RPMI7951 (cell line): ENCODE data around the gene ASCC3. TPM values are rescaled to one million over a fixed set of nuclear protein-coding genes. Genes with fewer than 3 reads are reported as not detected.

Experiments used
- DNase-seq: peaks from one replicate; pipeline ENCODE4 v3.0.0-alpha.2; 2012; ENCODE audit warnings: low read depth
- total RNA-seq: library from RNA; depleted of rRNA; stranded (reverse); fragments of >200 nt; shearing (Covaris generic); gene quantifications from 2 replicates; pipeline ENCODE4 v1.2.3, GENCODE V29; 2014

Gene ASCC3
- total RNA-seq, 1 experiment from 2014 or later = 40.7 TPM

- DNase-seq = no peak
Measured at GRCh38 chr6:100506651-100507050, 374.5 kb downstream of the ASCC3 start.

GRCh38 chr6:100504786-100505737 lies 376.1 kb downstream of the ASCC3 start:
- DNase-seq = peak; percentile 69

DNA sequence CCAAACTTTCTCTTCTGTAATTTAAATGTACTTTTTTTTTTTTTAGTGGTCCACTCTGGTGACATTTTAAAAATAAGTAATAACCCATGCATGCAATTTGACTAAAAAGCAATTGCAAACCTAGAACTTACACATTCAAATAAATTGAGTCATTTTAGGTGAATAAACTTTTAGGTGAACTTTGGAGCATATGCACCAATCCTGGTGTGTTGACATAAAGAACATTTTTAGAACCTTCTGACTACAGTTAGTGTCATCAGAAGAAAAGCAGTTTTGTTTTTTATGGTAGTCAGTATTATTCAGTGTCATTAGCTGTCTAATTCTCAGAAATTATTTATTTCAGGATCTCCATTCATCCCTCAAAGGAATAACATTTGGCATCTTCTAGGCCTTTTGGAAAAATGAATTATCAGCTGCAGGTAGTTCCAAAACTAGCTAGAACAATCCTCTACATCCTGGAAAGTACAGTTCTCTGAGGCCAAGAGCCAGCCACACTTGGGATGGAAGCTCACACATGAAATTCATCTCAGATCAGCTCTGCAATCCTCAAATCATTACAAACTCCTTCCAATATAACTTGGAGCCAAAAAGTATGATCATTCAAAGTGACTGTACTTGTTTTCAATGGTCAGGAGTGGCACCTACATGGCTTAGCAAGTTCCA lies 378.0 kb downstream of the ASCC3 start:
- DNase-seq = no peak

DNA sequence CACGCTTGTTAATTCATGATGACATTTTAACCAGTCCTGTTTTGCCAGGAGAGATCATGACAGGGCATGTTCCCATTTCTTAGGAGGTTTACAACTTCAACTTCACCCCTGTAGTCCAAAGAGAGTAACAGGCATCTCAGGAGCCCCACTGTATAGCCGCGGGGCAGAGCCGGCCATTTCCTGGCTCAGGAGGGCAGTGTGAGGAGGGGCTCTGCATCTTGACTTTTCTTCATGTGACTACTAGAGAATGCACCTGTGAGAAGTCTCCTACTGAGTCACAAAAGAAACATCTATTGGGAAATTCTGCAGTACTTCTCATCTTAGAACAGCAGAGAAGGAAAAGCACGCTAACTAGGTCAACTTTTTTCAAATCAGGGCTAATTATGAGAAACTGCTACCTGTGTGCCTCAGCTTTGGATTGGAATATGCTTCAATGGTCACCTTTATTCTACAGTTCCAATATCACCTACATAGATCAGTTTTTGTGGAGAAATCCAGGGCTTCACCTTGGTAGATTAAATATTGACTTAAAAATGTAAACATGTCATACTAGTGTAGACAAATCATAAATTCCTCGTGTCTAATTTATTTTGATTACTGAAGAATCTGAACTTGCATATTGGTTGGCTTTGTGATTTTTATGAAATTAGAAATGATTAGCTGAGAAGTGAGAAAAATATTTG lies 387.8 kb downstream of the ASCC3 start:
- DNase-seq = no peak

DNA sequence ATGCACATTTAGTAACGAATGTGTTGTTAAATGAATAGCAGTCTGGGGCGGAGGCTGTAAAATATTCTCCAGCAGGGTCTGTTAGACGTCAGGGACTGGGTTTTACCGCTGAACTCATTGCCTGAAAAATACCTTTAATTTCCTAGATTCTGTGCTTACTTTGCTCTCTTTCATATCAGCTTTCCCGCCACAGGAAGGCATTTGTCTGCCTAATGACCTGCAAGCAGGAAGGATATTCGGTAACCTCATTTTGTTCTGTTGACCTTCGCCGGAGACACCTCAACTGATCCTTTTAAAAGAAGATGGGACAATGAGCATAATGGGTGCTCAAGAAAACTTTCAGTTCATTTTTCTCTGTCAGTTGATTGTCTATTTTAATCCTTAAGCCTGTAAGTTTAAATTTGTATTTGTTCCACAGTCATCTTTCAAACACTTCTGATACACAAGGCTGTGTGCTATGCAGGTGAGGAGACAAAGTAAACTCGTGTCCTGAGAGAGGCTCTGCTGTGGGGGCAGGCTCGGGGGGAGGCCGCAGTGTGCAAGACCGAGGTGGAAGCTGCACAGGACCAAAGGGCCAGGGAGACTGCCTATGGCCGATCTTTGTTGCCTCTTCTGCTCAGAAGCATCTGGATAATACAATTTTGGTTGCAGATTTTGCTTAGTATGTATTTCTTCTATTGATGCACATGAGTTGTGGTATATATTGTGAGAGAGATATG lies 389.0 kb downstream of the ASCC3 start:
- no peak for DNase-seq

DNA sequence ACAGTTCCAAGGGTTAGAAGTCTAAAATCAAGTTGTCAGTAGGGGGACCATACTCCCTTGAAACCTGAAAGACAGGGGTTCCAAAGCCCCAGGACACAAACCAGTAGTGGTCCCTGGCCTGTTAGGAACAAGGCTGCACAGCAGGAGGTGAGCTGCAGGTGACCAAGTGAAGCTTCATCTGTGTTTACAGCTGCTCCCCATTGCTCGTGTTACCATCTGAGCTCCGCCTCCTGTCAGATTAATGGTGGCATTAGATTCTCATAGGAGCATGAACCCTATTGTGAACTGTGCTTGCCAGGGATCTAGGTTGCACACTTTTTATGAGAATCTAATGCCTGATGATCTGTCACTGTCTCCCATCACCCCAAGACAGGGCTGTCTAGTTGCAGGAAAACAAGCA lies 391.1 kb downstream of the ASCC3 start:
- no peak for DNase-seq

DNA sequence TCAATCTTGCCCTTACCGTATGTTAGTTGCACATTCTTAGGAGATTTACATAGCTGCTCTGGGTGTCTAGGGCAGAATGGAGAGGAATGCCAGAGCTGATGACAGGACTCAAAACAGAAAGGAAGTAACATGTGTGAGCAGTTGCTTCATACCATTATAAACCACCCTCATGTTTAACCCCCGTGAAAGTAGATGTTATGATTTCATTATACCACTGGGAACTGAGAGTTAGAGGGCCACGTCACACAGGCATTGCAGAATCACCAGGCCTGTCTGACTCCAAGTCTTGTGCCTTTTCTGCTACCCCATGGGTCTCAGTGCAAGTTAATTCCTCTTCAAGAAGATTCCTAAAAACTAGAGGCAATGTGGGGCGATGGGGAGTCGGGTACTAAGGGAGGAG lies 392.9 kb downstream of the ASCC3 start:
- DNase-seq = no peak

- DNase-seq = no peak
Measured at GRCh38 chr6:100487638-100488037, 393.5 kb downstream of the ASCC3 start.

DNA sequence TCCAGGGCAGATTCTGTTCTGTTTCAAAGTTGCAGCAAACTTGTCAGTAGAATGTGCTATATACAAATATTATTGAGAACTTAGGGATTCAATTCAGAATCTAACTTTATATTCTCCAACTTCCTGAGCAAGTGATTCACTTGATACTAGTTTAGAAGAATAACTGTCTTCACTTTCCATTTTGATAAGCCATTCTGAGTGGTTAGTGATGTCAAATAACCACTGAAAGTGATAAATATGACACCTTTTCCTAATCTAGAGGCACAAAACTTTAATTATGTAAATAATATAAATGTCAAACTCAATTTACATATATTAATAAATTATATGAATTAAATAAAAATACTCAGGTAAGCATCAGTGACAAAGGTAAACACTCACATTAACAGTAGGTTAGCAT lies 395.9 kb downstream of the ASCC3 start:
- DNase-seq = no peak

DNA sequence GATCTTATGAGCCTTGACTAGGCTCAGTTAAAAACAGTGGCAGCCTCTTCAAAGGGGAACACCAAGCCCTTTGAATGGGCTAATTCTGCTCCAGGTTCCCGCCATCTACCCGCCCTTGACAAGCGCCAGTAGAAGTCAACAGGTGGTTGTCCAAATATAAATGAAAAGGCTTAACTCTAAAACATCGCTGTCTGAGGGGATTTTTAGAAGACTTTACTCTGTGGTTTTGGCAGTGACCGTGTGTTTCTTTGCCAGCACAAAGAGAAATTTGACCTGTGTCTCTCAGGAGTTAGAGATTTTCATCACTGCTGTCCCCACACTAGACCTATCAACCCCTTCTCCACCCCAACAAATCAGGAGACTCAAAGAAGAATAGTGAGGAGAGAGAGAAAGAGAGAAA lies 396.7 kb downstream of the ASCC3 start:
- DNase-seq = no peak

DNA sequence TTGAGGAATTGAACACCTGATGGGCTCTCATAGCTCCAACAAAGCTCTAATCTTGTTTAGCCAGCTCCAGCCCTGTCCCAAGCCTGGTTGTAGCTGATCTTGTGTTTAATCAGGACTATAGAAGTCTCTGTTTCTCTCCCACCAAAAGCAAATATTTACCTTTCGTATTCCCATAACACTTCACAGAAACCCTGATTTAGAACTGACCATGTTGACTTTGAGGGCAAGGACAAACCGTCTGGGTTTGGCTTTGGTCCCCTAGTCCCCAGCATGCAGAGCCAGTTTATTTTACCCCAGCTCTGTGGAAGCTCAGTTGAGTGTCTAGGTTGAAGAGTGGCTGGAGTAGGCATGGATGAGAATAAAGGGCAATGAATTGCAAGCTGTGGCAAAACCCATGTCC lies 398.4 kb downstream of the ASCC3 start:
- no peak for DNase-seq

DNA sequence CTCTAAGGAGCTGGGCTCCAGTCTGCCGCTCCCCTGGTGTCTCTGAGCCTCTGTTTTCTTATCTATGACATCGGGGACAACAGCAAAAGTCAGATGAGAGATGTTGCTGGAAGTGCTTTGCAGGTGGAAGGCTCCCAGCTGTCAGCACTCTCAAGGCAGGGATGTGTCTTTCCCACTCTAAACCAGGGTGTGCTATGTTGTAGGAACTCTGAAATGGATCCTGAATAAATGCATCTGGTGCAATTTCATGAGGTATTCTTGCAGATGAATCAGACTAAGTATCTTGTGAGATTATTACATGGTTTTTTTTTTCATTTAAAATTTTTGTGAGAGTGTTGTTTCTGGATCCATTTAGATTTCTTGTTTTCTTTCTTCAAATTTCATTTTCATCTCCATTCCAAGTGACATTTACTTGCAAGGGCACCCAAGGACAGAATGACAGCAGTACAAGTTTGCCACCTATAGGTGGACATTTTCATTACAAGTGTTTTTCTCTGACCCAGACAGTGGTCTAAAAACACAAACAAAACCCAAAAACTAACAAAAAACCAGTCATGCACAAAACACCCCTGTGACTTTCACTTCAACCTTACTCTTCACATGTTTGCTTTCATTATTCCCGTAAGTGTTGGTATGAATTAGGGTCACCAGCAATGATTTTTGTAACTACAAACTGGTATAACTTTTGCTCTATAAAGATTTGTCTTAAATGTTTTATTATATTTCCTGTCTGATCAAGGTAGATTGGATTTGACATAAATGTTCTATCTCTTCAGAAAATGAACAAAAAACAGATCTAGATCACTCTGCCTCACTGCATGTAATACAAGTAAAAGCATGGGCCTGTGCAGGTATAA lies 401.7 kb downstream of the ASCC3 start:
- peak; percentile 43 for DNase-seq

- DNase-seq = peak; percentile 47
Measured at GRCh38 chr6:100475554-100476320, 405.4 kb downstream of the ASCC3 start.

- DNase-seq = no peak
Measured at GRCh38 chr6:100473182-100473581, 407.9 kb downstream of the ASCC3 start.

GRCh38 chr6:100472674-100473073 lies 408.5 kb downstream of the ASCC3 start:
- DNase-seq = peak; percentile 55

DNA sequence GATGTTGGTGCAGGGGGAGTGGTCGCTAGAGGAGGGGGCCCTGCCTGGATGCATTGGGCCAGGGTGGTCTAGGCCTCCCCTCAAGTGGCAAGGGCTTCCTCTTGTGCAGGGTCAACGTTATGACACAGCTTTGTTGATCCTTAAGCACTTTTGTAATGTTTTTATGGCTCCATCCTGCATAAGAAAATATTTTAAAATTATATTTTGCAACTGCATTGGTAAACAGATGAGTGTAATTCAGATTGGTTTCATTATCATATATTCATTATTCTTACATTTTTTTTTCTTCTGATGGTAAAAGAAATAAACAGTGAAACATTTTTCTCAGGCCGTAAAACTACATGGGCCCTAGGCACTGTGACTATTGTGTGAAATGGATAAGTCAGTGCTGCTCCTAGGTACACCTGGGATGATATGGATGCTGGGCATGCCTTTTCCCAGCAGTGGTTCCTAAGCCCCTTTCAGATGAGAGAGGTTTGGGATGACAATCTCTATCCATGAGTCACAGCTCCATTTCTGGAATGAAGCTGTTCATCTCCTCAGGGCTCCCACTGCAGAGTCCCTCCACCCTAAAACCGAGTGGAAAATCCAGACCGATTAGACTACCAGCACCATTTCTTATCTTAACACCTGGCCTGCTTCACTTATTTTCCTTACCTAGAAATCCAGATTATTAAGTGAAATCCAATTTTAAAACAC lies 410.6 kb downstream of the ASCC3 start:
- DNase-seq = peak; percentile 30

DNA sequence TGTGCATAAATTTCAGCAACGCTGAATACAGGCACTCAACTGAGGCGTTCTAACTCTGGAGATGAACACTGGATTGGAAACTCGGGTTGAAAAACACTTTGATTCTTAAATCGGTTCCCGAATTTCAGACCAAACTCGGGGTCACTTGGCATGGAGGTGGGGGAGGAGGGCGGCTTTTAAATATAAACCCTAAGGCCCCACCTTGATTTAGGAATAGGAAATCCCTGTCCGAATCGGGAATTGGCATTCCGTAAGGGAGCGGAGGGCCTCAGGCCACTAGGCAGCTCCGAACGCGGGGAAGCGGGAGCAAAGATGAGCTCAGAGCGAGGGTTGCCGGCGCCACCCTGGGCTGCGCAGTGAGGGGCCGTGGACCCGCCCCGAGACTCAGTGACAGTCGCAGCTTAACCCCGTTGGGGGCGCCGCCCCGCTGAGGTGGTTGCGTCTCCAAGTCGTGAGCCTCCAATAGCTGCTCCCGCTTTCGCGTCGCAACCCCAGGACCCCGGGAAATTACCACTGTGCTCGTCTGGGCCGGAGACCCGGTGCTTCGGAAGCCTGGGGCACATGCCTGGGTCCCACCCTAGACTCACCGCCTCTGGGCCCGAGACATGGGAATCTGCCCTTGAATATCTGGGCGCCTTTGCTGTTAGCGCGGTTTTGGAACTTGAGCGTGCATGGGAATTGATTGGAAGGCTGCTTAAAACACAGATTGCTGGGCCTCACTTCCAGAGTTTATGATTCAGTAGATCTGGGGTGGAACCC lies 411.8 kb downstream of the ASCC3 start:
- DNase-seq = no peak

DNA sequence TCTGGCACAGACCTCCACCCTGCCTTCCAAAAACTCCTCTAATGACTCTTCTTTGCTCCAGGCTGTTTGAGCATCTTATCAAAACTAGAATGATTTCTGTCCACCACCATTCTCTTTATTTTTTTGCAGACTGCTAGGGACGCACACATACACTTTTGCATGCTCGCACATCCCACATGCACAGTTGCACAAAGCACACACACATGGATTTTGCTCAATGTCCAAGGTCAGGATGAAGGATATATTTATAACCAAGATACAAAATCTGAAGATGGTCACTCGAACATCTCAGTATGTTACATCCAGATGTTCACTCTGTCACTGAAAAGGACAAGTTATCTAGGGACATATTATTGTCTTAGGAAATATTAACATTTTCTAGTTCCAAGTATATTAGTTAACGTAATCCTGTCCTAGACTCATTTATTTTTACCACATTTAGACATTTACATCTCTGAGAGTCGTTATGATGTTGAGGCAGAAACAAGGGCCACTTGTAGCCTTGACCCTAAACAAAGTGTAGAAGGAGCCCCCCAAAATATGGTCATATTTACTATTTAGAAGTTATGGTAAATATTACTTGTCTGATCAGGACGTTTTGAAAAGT lies 413.0 kb downstream of the ASCC3 start:
- no peak for DNase-seq
